ENCODE data around the gene RIC8B. TPM values are rescaled to one million over a fixed set of nuclear protein-coding genes. Genes with fewer than 3 reads are reported as not detected.

The RIC8B gene
- total and polyA plus RNA-seq, 2 of the 13 experiments (the other 11 are each of a cell fraction or from before 2014, with no cell fraction given) = 5.1 to 7.5 TPM

GRCh38 chr12:106866426-106867080, 92.1 kb downstream of the RIC8B start:
- no peaks in the 10 kb centered on the region for H3K9me3 ChIP-seq (ENCODE audit: low read length)
- ATAC-seq (no peak), FAIRE-seq (no peak), DNase-seq (ENCODE audit: low spot score) (no peak)
- no peak overlapping the region for H3K4me3 ChIP-seq (replicated peaks in 1 of 3; ENCODE audit: insufficient read depth in 1 of 3, low read depth in 2 of 3, low read length in 3 of 3)
- H3K27ac ChIP-seq (ENCODE audit: extremely low read length, insufficient read depth, low read length) = no peak overlapping the region
- TF ChIP-seq ELF4 (CRISPR knock-in tag; IDR thresholded peaks at IDR 0.05; ENCODE audit: borderline replicate concordance) (no peak), JUN (CRISPR knock-in tag; IDR thresholded peaks at IDR 0.05) (no peak), EED (CRISPR knock-in tag; IDR thresholded peaks at IDR 0.05) (no peak), SRF (IDR thresholded peaks at IDR 0.05; ENCODE audit: low read depth, low read length) (no peak), ZNF609 (CRISPR knock-in tag; IDR thresholded peaks at IDR 0.05; ENCODE audit: borderline replicate concordance) (no peak), REXO4 (CRISPR knock-in tag; IDR thresholded peaks at IDR 0.05; ENCODE audit: borderline replicate concordance) (no peak), HOXA7 (CRISPR knock-in tag; IDR thresholded peaks at IDR 0.05) (no peak), ZNF101 (CRISPR knock-in tag; IDR thresholded peaks at IDR 0.05; ENCODE audit: borderline replicate concordance, low read depth) (no peak), FOXJ3 (CRISPR knock-in tag; IDR thresholded peaks at IDR 0.05; ENCODE audit: borderline replicate concordance) (no peak), ZNF619 (CRISPR knock-in tag; IDR thresholded peaks at IDR 0.05) (no peak), ZNF460 (CRISPR knock-in tag; IDR thresholded peaks at IDR 0.05; ENCODE audit: borderline replicate concordance) (no peak)
- TF ChIP-seq, protein P1, sequence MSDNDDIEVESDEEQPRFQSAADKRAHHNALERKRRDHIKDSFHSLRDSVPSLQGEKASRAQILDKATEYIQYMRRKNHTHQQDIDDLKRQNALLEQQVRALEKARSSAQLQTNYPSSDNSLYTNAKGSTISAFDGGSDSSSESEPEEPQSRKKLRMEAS (IDR thresholded peaks at IDR 0.05) = no peak
- TF ChIP-seq, protein P2, sequence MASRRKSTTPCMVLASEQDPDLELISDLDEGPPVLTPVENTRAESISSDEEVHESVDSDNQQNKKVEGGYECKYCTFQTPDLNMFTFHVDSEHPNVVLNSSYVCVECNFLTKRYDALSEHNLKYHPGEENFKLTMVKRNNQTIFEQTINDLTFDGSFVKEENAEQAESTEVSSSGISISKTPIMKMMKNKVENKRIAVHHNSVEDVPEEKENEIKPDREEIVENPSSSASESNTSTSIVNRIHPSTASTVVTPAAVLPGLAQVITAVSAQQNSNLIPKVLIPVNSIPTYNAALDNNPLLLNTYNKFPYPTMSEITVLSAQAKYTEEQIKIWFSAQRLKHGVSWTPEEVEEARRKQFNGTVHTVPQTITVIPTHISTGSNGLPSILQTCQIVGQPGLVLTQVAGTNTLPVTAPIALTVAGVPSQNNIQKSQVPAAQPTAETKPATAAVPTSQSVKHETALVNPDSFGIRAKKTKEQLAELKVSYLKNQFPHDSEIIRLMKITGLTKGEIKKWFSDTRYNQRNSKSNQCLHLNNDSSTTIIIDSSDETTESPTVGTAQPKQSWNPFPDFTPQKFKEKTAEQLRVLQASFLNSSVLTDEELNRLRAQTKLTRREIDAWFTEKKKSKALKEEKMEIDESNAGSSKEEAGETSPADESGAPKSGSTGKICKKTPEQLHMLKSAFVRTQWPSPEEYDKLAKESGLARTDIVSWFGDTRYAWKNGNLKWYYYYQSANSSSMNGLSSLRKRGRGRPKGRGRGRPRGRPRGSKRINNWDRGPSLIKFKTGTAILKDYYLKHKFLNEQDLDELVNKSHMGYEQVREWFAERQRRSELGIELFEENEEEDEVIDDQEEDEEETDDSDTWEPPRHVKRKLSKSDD (CRISPR knock-in tag; IDR thresholded peaks at IDR 0.05; ENCODE audit: low read depth) = no peak
- no peaks in the 10 kb centered on the region for H4K20me1 ChIP-seq (ENCODE audit: insufficient read depth, low read length)
- no peak overlapping the region for H3K9ac ChIP-seq (ENCODE audit: insufficient read depth, low read depth, low read length)
- H3K4me1 ChIP-seq (ENCODE audit: insufficient read depth, low read length) = peaks cover 16% of the 10 kb centered on the region
- peaks cover 1 to 2% of the 10 kb centered on the region in 2 experiments; a peak in 3 of 5 replicates for H3K36me3 ChIP-seq (replicated peaks in 1 of 2; ENCODE audit: control insufficient read depth in 1 of 2, insufficient read depth in 2 of 2, low read length in 2 of 2)
- H3K27me3 ChIP-seq (ENCODE audit: control insufficient read depth in 1 of 2, insufficient read depth in 2 of 2, low read length in 2 of 2) = no peaks in the 10 kb centered on the region
- CTCF ChIA-PET (ENCODE audit: low intra/inter-chr PET ratio, low total read pairs) = no interaction called here
- BruUV-seq (replicated peaks) = no TSS peak
- in situ Hi-C loops (cut with HindIII; ENCODE audit: extremely low pct_ligation_motif_present, low pct_unique_long_range_greater_than_20kb) (no loop called here), intact Hi-C loops (cut with micrococcal nuclease; ENCODE audit: unreplicated experiment) (no loop called here)
- H2AFZ ChIP-seq (ENCODE audit: low read length) = no peak overlapping the region
- POLR2A ChIA-PET = no interaction called here
- no peak overlapping the region for H3K4me2 ChIP-seq (ENCODE audit: low read depth, low read length)
- WGBS (ENCODE audit: low lambda C conversion rate) = 95% methylated on average over 5 of the region's 5 CpGs
- H3K79me2 ChIP-seq (ENCODE audit: insufficient read depth, low read length) = no peaks in the 10 kb centered on the region

Measured in HepG2 (cell line).